ENCODE results near the gene CTSD.

DNA sequence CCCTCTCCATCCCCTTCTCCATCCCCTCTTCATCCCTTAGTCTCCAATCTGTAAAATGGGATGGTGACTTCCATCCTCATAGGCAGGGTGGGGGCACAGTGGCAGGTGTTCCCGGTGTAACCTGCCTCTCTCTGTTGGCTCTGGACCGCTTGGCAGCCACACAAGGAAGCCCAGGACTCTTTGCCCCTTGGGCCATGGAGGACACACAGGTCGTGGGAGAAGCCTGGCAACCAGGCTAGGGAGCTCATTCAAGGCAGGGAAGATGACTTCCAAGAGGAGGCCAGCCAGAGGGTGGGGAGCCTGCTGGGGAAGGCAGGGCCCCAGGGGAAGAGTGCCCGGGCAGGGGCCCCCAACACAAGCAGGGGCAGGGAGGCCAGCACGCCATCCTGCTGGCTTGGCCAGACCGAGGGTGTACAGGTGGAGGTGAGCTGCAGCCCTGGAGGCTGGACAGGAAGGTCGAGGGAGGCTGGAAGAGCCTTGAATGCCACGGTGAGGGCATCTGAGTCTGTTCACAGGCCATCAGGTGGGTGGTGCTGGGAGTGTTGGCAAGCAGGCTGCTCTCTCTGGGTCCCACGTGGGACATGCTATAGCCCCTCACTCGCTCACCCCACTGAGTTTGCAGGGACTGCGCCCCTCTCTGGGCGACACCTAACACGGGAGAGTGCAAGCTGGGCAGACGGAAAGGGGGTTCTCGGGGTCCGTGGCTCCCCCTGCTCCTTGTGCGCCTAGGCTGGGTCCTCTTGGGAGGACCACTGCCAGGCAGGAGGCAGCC lies 15.5 kb upstream of the CTSD start:
- no peak for TF ChIP-seq POLR2A (IDR thresholded peaks at IDR 0.05; ENCODE audit: low read length)
- TF ChIP-seq CEBPB (IDR thresholded peaks at IDR 0.05): no peak
- TF ChIP-seq SMC3 (IDR thresholded peaks at IDR 0.05): no peak
- TF ChIP-seq, protein P1, sequence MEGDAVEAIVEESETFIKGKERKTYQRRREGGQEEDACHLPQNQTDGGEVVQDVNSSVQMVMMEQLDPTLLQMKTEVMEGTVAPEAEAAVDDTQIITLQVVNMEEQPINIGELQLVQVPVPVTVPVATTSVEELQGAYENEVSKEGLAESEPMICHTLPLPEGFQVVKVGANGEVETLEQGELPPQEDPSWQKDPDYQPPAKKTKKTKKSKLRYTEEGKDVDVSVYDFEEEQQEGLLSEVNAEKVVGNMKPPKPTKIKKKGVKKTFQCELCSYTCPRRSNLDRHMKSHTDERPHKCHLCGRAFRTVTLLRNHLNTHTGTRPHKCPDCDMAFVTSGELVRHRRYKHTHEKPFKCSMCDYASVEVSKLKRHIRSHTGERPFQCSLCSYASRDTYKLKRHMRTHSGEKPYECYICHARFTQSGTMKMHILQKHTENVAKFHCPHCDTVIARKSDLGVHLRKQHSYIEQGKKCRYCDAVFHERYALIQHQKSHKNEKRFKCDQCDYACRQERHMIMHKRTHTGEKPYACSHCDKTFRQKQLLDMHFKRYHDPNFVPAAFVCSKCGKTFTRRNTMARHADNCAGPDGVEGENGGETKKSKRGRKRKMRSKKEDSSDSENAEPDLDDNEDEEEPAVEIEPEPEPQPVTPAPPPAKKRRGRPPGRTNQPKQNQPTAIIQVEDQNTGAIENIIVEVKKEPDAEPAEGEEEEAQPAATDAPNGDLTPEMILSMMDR (IDR thresholded peaks at IDR 0.05): no peak
- no peak for TF ChIP-seq CHD2 (IDR thresholded peaks at IDR 0.05; ENCODE audit: low read length, partially characterized antibody)
- TF ChIP-seq RAD21 (conservative IDR thresholded peaks at IDR 0.05 in 1 of 2, IDR thresholded peaks at IDR 0.05 in 1 of 2): no peak
- no peak for TF ChIP-seq FOXS1 (CRISPR knock-in tag; IDR thresholded peaks at IDR 0.05)
- no peak for TF ChIP-seq FOSL2 (IDR thresholded peaks at IDR 0.05)
- no peak for TF ChIP-seq FOSL2 (CRISPR knock-in tag; IDR thresholded peaks at IDR 0.05)
- no peak for TF ChIP-seq MAFK (IDR thresholded peaks at IDR 0.05; ENCODE audit: partially characterized antibody)
- no peak for TF ChIP-seq HDAC2 (IDR thresholded peaks at IDR 0.05)
- TF ChIP-seq, protein P2, sequence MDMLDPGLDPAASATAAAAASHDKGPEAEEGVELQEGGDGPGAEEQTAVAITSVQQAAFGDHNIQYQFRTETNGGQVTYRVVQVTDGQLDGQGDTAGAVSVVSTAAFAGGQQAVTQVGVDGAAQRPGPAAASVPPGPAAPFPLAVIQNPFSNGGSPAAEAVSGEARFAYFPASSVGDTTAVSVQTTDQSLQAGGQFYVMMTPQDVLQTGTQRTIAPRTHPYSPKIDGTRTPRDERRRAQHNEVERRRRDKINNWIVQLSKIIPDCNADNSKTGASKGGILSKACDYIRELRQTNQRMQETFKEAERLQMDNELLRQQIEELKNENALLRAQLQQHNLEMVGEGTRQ (IDR thresholded peaks at IDR 0.05): no peak
- no peak for TF ChIP-seq RFX5 (IDR thresholded peaks at IDR 0.05)
- TF ChIP-seq, protein P3, sequence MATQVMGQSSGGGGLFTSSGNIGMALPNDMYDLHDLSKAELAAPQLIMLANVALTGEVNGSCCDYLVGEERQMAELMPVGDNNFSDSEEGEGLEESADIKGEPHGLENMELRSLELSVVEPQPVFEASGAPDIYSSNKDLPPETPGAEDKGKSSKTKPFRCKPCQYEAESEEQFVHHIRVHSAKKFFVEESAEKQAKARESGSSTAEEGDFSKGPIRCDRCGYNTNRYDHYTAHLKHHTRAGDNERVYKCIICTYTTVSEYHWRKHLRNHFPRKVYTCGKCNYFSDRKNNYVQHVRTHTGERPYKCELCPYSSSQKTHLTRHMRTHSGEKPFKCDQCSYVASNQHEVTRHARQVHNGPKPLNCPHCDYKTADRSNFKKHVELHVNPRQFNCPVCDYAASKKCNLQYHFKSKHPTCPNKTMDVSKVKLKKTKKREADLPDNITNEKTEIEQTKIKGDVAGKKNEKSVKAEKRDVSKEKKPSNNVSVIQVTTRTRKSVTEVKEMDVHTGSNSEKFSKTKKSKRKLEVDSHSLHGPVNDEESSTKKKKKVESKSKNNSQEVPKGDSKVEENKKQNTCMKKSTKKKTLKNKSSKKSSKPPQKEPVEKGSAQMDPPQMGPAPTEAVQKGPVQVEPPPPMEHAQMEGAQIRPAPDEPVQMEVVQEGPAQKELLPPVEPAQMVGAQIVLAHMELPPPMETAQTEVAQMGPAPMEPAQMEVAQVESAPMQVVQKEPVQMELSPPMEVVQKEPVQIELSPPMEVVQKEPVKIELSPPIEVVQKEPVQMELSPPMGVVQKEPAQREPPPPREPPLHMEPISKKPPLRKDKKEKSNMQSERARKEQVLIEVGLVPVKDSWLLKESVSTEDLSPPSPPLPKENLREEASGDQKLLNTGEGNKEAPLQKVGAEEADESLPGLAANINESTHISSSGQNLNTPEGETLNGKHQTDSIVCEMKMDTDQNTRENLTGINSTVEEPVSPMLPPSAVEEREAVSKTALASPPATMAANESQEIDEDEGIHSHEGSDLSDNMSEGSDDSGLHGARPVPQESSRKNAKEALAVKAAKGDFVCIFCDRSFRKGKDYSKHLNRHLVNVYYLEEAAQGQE (IDR thresholded peaks at IDR 0.05): no peak

All from A549 (cell line).